PC-3 (cell line): ENCODE results near the gene RALGPS1. TPM values are rescaled to one million over a fixed set of nuclear protein-coding genes. Genes with fewer than 3 reads are reported as not detected.

ENCODE experiments used
- ATAC-seq: fragments of 200-7000 bp; cut with Tn5 transposase; 2 replicates; pipeline ENCODE4 v1.9.1; 2020; ENCODE audit warnings: mild to moderate bottlenecking, moderate library complexity
- BruUV-seq: library from RNA; stranded (reverse); fragments of 400-500 nt; replicated peaks from 2 replicates; lab custom pipeline; 2021; lab: Mats Ljungman, UMichigan
- CTCF ChIA-PET: fragments of 300-600 bp; sonication (Branson Sonifier 250); formaldehyde crosslinking; loops from one replicate; lab custom pipeline; 2022; ENCODE audit warnings: antibody characterized with exemption; lab: Charles Lee
- POLR2A ChIA-PET: fragments of 300-600 bp; sonication (Branson Sonifier 250); formaldehyde crosslinking; loops from one replicate; lab custom pipeline; 2022; ENCODE audit warnings: antibody characterized with exemption; ENCODE audit not compliant: unreplicated experiment; lab: Charles Lee
- DNase-seq: peaks from one replicate; pipeline ENCODE4 v3.0.0-alpha.2; 2015
- H2AFZ ChIP-seq: fragments of 300-600 bp; sonication (generic); 2 replicates; pipeline ENCODE4 v1.6.0; 2016; ENCODE audit warnings: antibody characterized with exemption, low read length
- H3F3A ChIP-seq: fragments of 300-600 bp; sonication (generic); one replicate; pipeline ENCODE4 v1.6.0; 2017; ENCODE audit warnings: antibody characterized with exemption, low read length, control low read depth, mild to moderate bottlenecking; ENCODE audit not compliant: unreplicated experiment
- H3K27ac ChIP-seq: fragments of 300-600 bp; sonication (generic); 2 replicates; pipeline ENCODE4 v1.5.1; 2016; ENCODE audit warnings: mild to moderate bottlenecking, low read length
- H3K27me3 ChIP-seq: fragments of 300-600 bp; sonication (generic); 2 replicates; pipeline ENCODE4 v1.6.1; 2016; ENCODE audit warnings: low read length, mixed read lengths
- H3K36me3 ChIP-seq: fragments of 300-600 bp; sonication (generic); 2 replicates; pipeline ENCODE4 v1.6.1; 2016; ENCODE audit warnings: low read depth, mixed run types, low read length, mixed read lengths
- H3K4me1 ChIP-seq: fragments of 300-600 bp; sonication (generic); 2 replicates; pipeline ENCODE4 v1.5.1; 2016; ENCODE audit warnings: low read length; ENCODE audit not compliant: insufficient read depth
- H3K4me2 ChIP-seq: fragments of 300-600 bp; sonication (generic); 2 replicates; pipeline ENCODE4 v1.6.0; 2016; ENCODE audit warnings: low read length
- H3K4me3 ChIP-seq: fragments of 300-600 bp; sonication (generic); 2 replicates; pipeline ENCODE4 v1.5.1; 2016; ENCODE audit warnings: mild to moderate bottlenecking, low read length, mixed read lengths
- H3K79me2 ChIP-seq: fragments of 300-600 bp; sonication (generic); 2 replicates; pipeline ENCODE4 v1.6.1; 2017; ENCODE audit warnings: low read length, mixed read lengths
- H3K9ac ChIP-seq: fragments of 300-600 bp; sonication (generic); 2 replicates; pipeline ENCODE4 v1.6.0; 2016; ENCODE audit warnings: mild to moderate bottlenecking, low read length
- H3K9me2 ChIP-seq: fragments of 300-600 bp; sonication (generic); replicated peaks from 2 replicates; pipeline ENCODE4 v1.6.1; 2016; ENCODE audit warnings: mixed run types, low read length, mixed read lengths
- H3K9me3 ChIP-seq: fragments of 300-600 bp; sonication (generic); 2 replicates; pipeline ENCODE4 v1.6.1; 2016; ENCODE audit warnings: low read length, mixed read lengths
- H4K20me1 ChIP-seq: fragments of 300-600 bp; sonication (generic); 2 replicates; pipeline ENCODE4 v1.6.1; 2016; ENCODE audit warnings: low read length, mixed read lengths
- EZH2 ChIP-seq: fragments of 300-600 bp; sonication (generic); IDR thresholded peaks from one replicate; pipeline ENCODE4 v1.6.1; 2017; ENCODE audit warnings: antibody characterized with exemption, mild to moderate bottlenecking, low read length; ENCODE audit not compliant: unreplicated experiment
- EZH2phosphoT487 ChIP-seq: fragments of 300-600 bp; sonication (generic); IDR thresholded peaks from 2 replicates; pipeline ENCODE4 v1.6.1; 2018; ENCODE audit warnings: mild to moderate bottlenecking, antibody characterized with exemption, low read length, borderline replicate concordance
- intact Hi-C: fragments of 100-400 bp; cut with micrococcal nuclease; formaldehyde crosslinking; loops from 2 replicates; pipeline ENCODE4 v1.9.0; 2023
- total RNA-seq: library from RNA; depleted of rRNA; stranded (reverse); fragments of >200 nt; gene quantifications from 2 replicates; pipeline ENCODE4 v1.2.3, GENCODE V29; 2014
- TF ChIP-seq, protein P1 (sequence below): fragments of 300-600 bp; sonication (generic); conservative IDR thresholded peaks from 2 replicates; pipeline ENCODE4 v1.5.1; 2017; ENCODE audit warnings: antibody characterized with exemption, low read depth, mild to moderate bottlenecking, low read length

RALGPS1 gene
- total RNA-seq, 1 experiment from 2014 or later = 10.2 TPM

DNA sequence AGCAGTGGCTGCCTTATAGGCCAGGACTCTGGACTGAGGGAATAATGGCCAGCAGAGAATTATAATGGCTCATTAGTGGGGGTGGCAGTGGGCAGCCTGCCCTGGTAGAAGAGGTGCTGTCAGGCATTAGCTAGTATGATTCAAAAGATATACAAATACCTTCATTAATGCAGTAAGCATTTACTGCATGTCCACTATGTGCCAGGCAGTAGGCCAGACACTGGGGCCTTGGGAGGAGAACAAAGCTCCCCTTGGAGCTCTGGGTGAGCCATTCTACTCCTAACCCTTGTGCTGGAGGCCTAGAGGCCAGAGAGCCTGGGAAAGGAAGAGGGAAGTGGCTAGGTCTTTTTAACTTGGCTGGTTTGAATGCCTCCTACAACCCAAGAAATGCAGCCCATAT is 348.0 kb downstream of the RALGPS1 start:
- BruUV-seq = no TSS peak
- POLR2A ChIA-PET = no interaction called here

DNA sequence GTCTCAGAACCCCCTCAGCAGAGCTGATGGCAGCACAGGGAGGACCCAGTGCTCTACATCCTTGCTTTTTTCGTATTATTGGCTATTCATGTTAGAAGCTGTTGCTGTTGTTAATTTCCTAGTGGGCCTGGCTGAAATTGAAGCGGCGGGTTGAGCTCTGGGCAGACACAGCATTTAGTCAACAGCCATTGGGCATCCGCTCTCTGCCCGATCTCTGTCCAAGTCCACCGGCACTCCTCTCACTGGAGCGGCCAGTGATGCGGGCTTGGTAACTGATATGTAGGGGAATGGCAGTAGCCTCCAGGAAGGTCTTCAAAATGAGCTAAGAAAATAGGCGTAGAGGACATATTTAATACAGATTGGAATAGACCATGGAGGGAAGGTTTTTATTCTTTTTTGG is 348.7 kb downstream of the RALGPS1 start:
- Histone ChIP-seq H3K36me3 (no peaks in the 10 kb centered on the region), H4K20me1 (no peaks in the 10 kb centered on the region), H3K9me2 (no peaks in the 10 kb centered on the region), H3K4me1 (no peaks in the 10 kb centered on the region), H3K4me3 (no peak overlapping the region), H3F3A (no peaks in the 10 kb centered on the region), H3K27ac (no peak overlapping the region), H3K4me2 (no peak overlapping the region), H3K27me3 (no peaks in the 10 kb centered on the region), H2AFZ (no peak overlapping the region), H3K9ac (no peak overlapping the region), H3K9me3 (no peaks in the 10 kb centered on the region), H3K79me2 (no peaks in the 10 kb centered on the region)
- DNase-seq (no peak), ATAC-seq (no peak)
- ChIA-PET CTCF (no interaction called here), POLR2A (no interaction called here)
- intact Hi-C loops = no loop called here
- TF ChIP-seq EZH2 (no peak), EZH2phosphoT487 (no peak)
- TF ChIP-seq, protein P1, sequence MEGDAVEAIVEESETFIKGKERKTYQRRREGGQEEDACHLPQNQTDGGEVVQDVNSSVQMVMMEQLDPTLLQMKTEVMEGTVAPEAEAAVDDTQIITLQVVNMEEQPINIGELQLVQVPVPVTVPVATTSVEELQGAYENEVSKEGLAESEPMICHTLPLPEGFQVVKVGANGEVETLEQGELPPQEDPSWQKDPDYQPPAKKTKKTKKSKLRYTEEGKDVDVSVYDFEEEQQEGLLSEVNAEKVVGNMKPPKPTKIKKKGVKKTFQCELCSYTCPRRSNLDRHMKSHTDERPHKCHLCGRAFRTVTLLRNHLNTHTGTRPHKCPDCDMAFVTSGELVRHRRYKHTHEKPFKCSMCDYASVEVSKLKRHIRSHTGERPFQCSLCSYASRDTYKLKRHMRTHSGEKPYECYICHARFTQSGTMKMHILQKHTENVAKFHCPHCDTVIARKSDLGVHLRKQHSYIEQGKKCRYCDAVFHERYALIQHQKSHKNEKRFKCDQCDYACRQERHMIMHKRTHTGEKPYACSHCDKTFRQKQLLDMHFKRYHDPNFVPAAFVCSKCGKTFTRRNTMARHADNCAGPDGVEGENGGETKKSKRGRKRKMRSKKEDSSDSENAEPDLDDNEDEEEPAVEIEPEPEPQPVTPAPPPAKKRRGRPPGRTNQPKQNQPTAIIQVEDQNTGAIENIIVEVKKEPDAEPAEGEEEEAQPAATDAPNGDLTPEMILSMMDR = no peak
- no TSS peak for BruUV-seq

More for the DNA sequence above, 348.0 kb downstream of the RALGPS1 start:
- H3K36me3 ChIP-seq = no peaks in the 10 kb centered on the region
- no peak overlapping the region for H2AFZ ChIP-seq
- H3K27me3 ChIP-seq = no peaks in the 10 kb centered on the region
- ATAC-seq (no peak), DNase-seq (no peak)
- H3K27ac ChIP-seq = no peak overlapping the region
- CTCF ChIA-PET = no interaction called here
- H3K4me3 ChIP-seq = no peak overlapping the region
- H3K9me3 ChIP-seq = no peaks in the 10 kb centered on the region
- intact Hi-C loops = no loop called here
- H3K79me2 ChIP-seq = no peaks in the 10 kb centered on the region
- no peaks in the 10 kb centered on the region for H3F3A ChIP-seq
- TF ChIP-seq, protein P1 = no peak
- TF ChIP-seq EZH2 (no peak), EZH2phosphoT487 (no peak)
- H4K20me1 ChIP-seq = no peaks in the 10 kb centered on the region
- no peaks in the 10 kb centered on the region for H3K4me1 ChIP-seq
- no peak overlapping the region for H3K9ac ChIP-seq
- no peak overlapping the region for H3K4me2 ChIP-seq
- H3K9me2 ChIP-seq = no peaks in the 10 kb centered on the region

DNA sequence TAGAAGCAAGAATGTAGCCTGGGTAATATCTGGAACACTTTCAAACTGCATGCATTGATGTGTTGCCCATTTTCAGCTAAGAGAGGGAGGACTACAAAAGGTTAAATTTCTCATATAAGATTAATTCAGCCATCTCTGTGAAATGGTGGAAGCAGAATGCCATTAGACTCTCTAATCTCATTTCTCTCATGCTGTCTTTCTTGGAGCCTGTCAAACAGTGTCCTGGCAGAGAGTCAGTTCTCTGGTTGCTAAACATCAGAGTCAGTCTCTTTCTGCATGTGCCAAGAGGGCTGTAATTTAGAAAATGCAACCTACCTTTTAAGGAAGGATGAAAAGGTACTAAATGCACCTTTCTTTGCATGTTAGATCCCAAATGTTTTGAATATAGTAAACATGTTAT is 349.1 kb downstream of the RALGPS1 start:
- Histone ChIP-seq H3K9me2 (no peaks in the 10 kb centered on the region), H3K27me3 (no peaks in the 10 kb centered on the region), H3K79me2 (no peaks in the 10 kb centered on the region), H3K27ac (no peak overlapping the region), H3K9me3 (no peaks in the 10 kb centered on the region), H3K9ac (no peak overlapping the region), H2AFZ (no peak overlapping the region), H4K20me1 (no peaks in the 10 kb centered on the region), H3K4me3 (no peak overlapping the region), H3K4me1 (no peaks in the 10 kb centered on the region), H3F3A (no peaks in the 10 kb centered on the region), H3K36me3 (no peaks in the 10 kb centered on the region), H3K4me2 (no peak overlapping the region)
- DNase-seq (no peak), ATAC-seq (no peak)
- ChIA-PET POLR2A (no interaction called here), CTCF (no interaction called here)
- intact Hi-C loops = no loop called here
- TF ChIP-seq EZH2phosphoT487 (no peak), EZH2 (no peak)
- TF ChIP-seq, protein P1 = no peak
- BruUV-seq = no TSS peak
